Esophagus squamous epithelium (tissue), 5 donors: ENCODE data around the gene SULT1C3. TPM values are rescaled to one million over a fixed set of nuclear protein-coding genes. Genes with fewer than 3 reads are reported as not detected.

ENCODE experiments used
- DNase-seq: peaks from one replicate; lab custom pipeline; 2025; lab: John Stamatoyannopoulos, UW
- H3K27ac ChIP-seq, 4 donors: fragments of 200-600 bp; sonication (generic); one replicate each; pipeline ENCODE4 v1.5.1; 2016 to 2019; ENCODE audit warnings: mild to moderate bottlenecking in 1 of 4
- H3K27me3 ChIP-seq, 4 donors: fragments of 200-600 bp; sonication (generic); 1 replicate in 3 of 4; 2 replicates in 1 of 4; pipeline versions ENCODE4 v1.5.1 to v1.6.0; 2017 to 2021; ENCODE audit warnings: antibody characterized with exemption in 1 of 4
- H3K36me3 ChIP-seq, 3 donors: fragments of 200-600 bp; sonication (generic); one replicate each; pipeline ENCODE4 v1.5.1; 2016 to 2019
- H3K4me1 ChIP-seq, 3 donors: fragments of 200-600 bp; sonication (generic); one replicate each; pipeline ENCODE4 v1.5.1; 2017 to 2019
- H3K4me3 ChIP-seq, 4 donors: fragments of 200-600 bp; sonication (generic); 1 replicate in 3 of 4; 2 replicates in 1 of 4; pipeline ENCODE4 v1.5.1; 2016 to 2019; ENCODE audit warnings: mild to moderate bottlenecking in 2 of 4, moderate library complexity in 1 of 4
- H3K9me3 ChIP-seq, 3 donors: fragments of 200-600 bp; sonication (generic); one replicate each; pipeline ENCODE4 v1.5.1; 2016 to 2019
- CTCF ChIP-seq, 6 experiments: fragments of 450-650 bp in 4 of 6; fragments of 200-600 bp in 2 of 6; sonication (generic) in 2 of 6; IDR thresholded peaks; one replicate each; pipeline ENCODE4 v1.5.1; 2016 to 2019; ENCODE audit warnings: antibody characterized with exemption in 6 of 6, mild to moderate bottlenecking in 4 of 6, moderate library complexity in 4 of 6
- POLR2A ChIP-seq, 4 donors: fragments of 450-650 bp; IDR thresholded peaks; one replicate each; pipeline ENCODE4 v1.6.1; 2017; ENCODE audit warnings: antibody characterized with exemption in 4 of 4, mild to moderate bottlenecking in 4 of 4, moderate library complexity in 3 of 4
- WGBS, 2 donors: methylation state at CpG; one replicate each; pipeline ENCODE4 v1.1.5; 2018; 5-methylcytosine and 5-hydroxymethylcytosine counted together
- intact Hi-C: fragments of 100-400 bp; cut with DNase I; formaldehyde crosslinking; loops from one replicate; pipeline ENCODE4 v1.15.0; 2022
- total RNA-seq, 4 donors: library from RNA; depleted of rRNA; stranded (reverse); fragments of >200 nt; gene quantifications; one replicate each; pipeline ENCODE4 v1.1.0, GENCODE V29; 2016
- donor health status: DM: yes; HTN: yes; CAD: no.

The SULT1C3 gene
- total RNA-seq, 4 donors from 2014 or later = not detected

- peaks cover 3 to 18% (median 7%) of the 10 kb centered on the region in 3 donors for H3K4me1 ChIP-seq
Measured at GRCh38 chr2:108266218-108266617, 26.4 kb downstream of the SULT1C3 start.

GRCh38 chr2:108267101-108267500, 27.3 kb downstream of the SULT1C3 start:
- H3K4me1 ChIP-seq = peaks cover 3 to 18% (median 7%) of the 10 kb centered on the region in 3 donors
- WGBS, 2 donors = 37 to 63% methylated on average over 5 of the region's 5 CpGs
- H3K4me3 ChIP-seq = no peak overlapping the region
- intact Hi-C loops = no loop called here
- H3K36me3 ChIP-seq = no peaks in the 10 kb centered on the region
- no peak for DNase-seq
- H3K27me3 ChIP-seq = no peaks in the 10 kb centered on the region
- peak overlapping the region in 1 of 4 donors; percentile 54 for H3K27ac ChIP-seq
- TF ChIP-seq POLR2A (IDR thresholded peaks at IDR 0.05) = no peak
- no peak for TF ChIP-seq CTCF (IDR thresholded peaks at IDR 0.05)
- no peaks in the 10 kb centered on the region for H3K9me3 ChIP-seq

More at GRCh38 chr2:108266218-108266617, 26.4 kb downstream of the SULT1C3 start:
- Histone ChIP-seq H3K36me3 (no peaks in the 10 kb centered on the region), H3K4me3 (no peak overlapping the region), H3K27ac (no peak overlapping the region), H3K9me3 (no peaks in the 10 kb centered on the region), H3K27me3 (no peaks in the 10 kb centered on the region)
- no peak for DNase-seq
- intact Hi-C loops = no loop called here
- WGBS, 2 donors = 66 to 75% methylated on average over 3 of the region's 3 CpGs
- TF ChIP-seq CTCF (IDR thresholded peaks at IDR 0.05) (no peak), POLR2A (IDR thresholded peaks at IDR 0.05) (no peak)

- Histone ChIP-seq H3K4me1 (peaks cover 3 to 18% (median 7%) of the 10 kb centered on the region in 3 donors), H3K27me3 (no peaks in the 10 kb centered on the region), H3K36me3 (no peaks in the 10 kb centered on the region), H3K4me3 (no peak overlapping the region), H3K27ac (peak overlapping the region in 1 of 4 donors; percentile 54), H3K9me3 (no peaks in the 10 kb centered on the region)
- DNase-seq = no peak
- intact Hi-C loops = no loop called here
- WGBS, 2 donors = 49 to 58% methylated on average over 4 of the region's 4 CpGs
- TF ChIP-seq CTCF (IDR thresholded peaks at IDR 0.05) (no peak), POLR2A (IDR thresholded peaks at IDR 0.05) (no peak)
Measured at GRCh38 chr2:108268001-108268400, 28.2 kb downstream of the SULT1C3 start.

- 100% methylated on average over 1 to 2 of the region's 3 CpGs for WGBS, 2 donors
- Histone ChIP-seq H3K36me3 (no peaks in the 10 kb centered on the region), H3K9me3 (no peaks in the 10 kb centered on the region), H3K27me3 (no peaks in the 10 kb centered on the region), H3K4me1 (peaks cover 3 to 18% (median 7%) of the 10 kb centered on the region in 3 donors), H3K4me3 (no peak overlapping the region), H3K27ac (no peak overlapping the region)
- intact Hi-C loops = no loop called here
- TF ChIP-seq CTCF (IDR thresholded peaks at IDR 0.05) = no peak
- no peak for TF ChIP-seq POLR2A (IDR thresholded peaks at IDR 0.05)
- DNase-seq = no peak
Measured at GRCh38 chr2:108270346-108270745, 30.6 kb downstream of the SULT1C3 start.

GRCh38 chr2:108270768-108271506, 31.2 kb downstream of the SULT1C3 start:
- Histone ChIP-seq H3K4me3 (no peak overlapping the region), H3K27me3 (no peaks in the 10 kb centered on the region), H3K4me1 (peaks cover 3 to 18% (median 7%) of the 10 kb centered on the region in 3 donors), H3K36me3 (no peaks in the 10 kb centered on the region), H3K27ac (no peak overlapping the region), H3K9me3 (no peaks in the 10 kb centered on the region)
- intact Hi-C loops = no loop called here
- 88 to 100% methylated on average over 1 to 4 of the region's 5 CpGs for WGBS, 2 donors
- no peak for DNase-seq
- no peak for TF ChIP-seq POLR2A (IDR thresholded peaks at IDR 0.05)
- no peak for TF ChIP-seq CTCF (IDR thresholded peaks at IDR 0.05)
